ENCODE measurements around the gene NKAIN4.

The NKAIN4 gene

DNA sequence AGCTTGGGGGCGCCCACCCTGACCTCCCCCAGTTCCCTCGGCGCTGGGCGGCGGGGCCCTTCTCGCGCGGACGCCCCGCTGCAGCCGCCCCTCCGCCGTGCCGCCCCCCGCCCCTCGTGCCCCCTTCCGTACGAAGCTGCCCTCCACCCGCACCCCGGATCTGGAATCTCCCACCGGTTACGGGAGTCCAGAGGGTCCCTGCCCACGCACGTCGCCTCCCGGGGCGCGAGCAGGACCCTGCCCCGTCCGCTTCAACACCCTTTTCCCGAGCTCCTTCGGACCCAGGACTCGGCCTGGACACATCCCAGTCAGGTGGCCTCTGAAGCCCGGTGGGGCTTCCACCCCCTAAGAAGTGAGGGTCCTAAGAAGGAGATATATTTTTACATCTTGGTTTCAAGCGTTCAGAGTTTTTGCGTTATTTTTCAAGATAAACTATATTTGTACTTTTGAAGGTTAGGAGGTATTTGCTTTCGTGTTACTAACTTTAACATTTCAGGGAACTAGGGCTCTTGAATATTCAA is 18.9 kb upstream of the NKAIN4 start:
- DNase-seq: no peak

DNA sequence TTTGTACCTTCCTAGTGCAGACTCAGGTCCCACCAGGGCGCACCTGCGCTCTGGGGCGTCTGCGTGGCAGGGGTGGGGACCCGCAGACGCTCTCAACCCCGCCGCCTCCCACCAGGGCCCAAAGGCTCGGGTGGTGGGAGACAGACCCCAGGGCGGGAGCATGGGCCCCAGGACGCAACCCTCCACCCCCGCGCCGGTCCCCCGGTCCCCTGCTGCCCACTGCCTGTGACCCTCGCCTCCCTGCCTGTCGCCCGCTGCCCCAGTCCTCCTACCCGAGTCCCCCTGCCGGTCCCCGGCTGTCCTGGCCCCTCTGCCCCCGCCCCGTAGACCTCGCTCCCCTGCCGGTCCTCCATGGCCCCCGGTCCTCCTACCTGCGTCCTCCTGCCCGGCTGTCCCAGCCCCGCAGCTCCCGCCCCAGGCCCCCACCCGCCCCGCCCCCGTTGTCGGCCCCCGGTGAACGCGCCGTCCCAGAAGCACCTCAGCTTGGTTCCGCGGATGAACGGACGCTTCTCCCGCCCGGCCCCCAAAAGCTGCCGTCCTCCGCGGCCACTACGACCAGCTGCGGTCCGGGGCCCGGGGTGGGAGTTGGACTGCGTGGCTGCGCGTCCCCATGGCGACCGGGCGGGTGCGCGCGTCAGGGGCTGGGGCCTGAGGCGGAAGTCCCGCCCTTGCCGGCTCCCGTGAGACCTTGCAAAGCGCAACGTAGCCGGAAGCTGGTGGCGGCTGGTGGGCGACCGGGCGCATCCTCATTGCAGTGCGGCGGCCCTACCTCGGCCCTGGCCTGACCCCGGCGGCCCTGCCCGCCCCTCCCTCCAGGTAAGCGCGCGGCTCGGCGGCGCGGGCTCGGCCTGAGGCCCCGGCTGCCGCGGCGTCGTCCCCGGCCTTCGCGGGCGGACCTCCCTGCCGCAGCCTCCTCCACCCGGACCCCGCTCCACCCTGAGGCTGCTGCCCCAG is 18.1 kb upstream of the NKAIN4 start, which contains the start of gene ARFGAP1:
Gene ARFGAP1, plus strand, starts transcription at position 709 of the 954 bp plus-strand sequence. CDS start 2,768 bp downstream, outside the sequence.
- DNase-seq: peak; percentile 66

DNA sequence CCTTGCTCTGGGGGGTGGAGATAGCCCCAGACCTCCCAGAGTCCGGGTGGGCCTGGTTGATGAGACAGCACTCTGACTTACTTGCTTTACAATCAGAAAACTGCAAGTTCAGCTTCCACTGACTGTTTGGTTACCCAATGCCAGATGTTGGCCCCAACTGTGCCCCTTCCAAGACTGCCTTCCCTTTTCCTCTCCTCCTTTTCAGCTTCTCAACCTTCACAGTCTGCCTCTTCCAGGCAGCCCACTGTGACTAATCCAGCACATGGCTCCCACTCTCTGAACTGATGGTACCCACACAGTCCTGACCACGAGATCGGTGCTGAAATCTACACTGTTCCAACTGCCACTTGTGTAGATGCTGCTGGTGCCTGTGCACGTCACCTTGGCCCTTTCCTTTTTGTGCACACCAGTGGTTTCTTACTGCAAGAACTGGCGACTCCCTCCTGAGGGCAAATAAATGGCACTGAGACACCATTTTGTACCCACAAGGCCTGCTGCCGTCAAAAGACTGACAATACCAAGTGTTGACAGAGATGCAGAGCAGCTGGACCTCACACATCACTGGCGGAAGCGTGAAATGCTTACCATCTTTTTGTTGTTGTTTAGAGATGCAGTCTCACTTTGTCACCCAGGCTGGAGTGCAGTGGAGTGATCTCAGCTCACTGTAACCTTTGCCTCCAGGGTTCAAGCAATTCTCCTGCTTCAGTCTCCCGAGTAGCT is 16.5 kb upstream of the NKAIN4 start:
- DNase-seq: peak; percentile 44

DNA sequence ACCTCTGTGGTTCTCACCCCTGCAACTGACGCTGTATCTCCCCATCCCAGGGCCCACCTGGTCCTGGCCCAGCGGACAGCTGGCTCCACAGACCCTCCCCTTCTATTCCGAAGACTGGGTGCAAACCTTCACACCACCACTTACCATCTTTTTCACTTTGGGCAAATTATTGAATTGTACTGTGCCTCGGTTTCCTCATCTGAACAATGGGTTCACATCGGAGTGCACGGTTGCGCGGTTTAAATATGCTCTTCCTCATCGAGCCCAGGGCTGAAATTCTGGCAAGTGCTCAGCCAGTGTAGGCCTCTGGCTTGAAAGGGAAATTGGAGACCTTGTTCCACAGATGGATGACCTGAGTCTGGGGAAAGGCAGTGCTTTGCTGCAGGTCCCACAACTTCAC is 15.5 kb upstream of the NKAIN4 start:
- DNase-seq: no peak

DNA sequence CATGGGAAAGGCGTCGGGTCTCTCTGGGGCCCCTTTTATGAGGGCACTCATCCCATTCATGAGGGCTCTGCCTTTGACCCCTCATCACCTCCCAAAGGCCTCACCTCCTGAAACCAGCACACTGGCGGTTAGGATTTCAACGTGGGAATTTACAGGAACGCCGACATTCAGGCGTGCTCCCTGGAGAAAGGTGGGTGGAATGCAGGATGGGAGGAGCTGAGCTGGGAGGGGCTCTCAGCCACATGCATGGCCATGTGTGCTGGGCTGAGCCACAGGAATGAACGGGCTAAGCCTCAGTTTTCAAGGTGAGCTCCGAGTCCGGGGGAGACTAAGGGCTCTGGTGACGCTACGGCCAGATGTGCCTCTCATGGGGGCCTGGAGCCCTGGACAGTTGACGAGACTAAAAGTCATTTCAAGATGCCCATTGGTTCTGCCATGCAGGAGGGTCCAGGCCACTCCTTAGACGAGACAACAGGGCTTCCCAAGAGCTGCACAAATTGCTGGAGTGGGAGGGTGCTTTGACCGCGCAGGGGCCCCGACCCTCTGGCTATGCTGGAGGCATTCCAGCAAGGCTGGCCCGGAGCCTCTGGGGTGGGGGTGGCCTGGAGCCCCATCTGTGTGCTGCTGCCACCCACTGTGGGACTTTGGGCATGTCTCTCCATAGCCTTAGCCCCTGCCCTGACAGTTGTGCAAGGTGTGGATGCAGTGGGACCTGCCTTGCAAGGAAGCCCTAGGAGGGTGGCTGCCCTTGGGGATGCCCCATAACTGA is 14.6 kb upstream of the NKAIN4 start:
- no peak for DNase-seq

- DNase-seq: no peak
These were observed 14.0 kb upstream of the NKAIN4 start for GRCh38 chr20:63268256-63268655.

DNA sequence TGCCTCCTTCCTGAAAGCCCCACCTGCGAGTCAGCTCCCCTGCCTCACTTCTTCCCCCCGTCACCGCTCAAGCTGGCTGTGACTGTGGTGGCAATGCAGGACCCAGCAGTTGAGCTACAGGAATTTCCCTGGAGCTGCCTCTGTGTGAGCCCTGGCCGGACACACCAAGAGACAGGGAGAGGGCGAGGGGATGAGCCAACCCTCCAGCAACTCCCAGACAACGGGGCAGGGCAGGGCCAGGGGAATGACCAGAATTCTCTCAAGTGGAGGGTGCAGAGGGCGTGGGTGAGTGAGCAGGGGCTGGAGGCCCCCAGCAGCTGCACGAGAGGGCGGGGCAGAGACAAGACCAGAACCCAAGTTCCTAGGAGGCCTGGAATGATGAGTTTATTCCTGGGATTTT is 13.4 kb upstream of the NKAIN4 start:
- DNase-seq: no peak

GRCh38 chr20:63265891-63266515 is 11.7 kb upstream of the NKAIN4 start:
- no peak for DNase-seq

GRCh38 chr20:63264519-63264918 is 10.3 kb upstream of the NKAIN4 start:
- DNase-seq: no peak

DNA sequence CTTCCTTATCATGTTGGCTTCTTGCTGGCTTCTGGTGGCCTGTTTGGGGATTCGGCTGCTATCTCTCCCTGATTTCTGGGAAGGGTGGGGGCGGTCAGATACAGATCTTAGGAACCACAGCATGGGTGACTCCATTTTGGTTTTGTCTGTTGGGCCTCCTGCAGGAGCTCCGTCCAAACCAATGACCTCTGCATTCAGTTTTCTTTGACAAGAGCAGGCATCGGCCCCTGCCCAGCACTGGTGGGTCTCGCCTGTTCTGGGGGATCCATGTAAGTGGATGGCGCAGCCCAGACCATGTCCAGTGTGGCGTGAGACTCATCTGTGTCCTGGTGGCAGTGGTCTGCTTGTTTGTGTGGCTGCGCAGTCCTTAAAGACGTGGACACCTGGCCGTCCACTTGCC is 9.7 kb upstream of the NKAIN4 start:
- no peak for DNase-seq

- no peak for DNase-seq
These were observed 8.6 kb upstream of the NKAIN4 start for GRCh38 chr20:63262836-63263235.

DNA sequence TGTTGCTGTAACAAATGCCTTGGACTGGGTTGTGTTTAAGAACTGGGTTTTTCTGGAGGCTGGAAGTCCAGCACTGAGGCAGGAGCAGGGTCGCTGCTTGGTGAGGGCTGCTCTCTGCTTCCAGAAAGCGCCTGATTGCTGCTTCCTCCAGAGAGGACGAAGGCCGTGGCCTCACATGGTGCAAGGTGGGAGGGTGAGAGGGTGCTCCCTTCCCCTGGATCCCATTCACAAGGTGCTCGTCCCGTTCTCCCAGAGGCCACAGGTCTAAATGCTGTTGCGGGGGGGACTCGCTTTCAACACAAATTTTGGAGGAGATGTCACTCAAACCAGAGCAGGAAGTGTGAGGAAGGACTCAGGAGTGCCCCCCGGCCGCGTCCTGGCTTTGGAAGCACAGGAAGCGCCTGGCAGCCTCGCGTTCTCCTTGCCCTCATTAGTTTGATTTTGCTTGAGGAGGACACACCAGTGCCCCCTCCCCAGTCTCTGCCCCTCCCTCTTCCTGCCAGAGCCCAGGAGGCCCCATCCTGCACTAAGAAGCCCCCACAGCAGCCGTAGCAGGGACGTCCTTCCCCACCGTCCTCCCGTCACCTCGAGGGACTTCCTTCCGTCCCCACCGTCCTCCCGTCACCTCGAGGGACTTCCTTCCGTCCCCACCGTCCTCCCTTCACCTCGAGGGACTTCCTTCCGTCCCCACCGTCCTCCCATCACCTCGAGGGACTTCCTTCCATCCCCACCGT is 7.7 kb upstream of the NKAIN4 start:
- no peak for DNase-seq

DNA sequence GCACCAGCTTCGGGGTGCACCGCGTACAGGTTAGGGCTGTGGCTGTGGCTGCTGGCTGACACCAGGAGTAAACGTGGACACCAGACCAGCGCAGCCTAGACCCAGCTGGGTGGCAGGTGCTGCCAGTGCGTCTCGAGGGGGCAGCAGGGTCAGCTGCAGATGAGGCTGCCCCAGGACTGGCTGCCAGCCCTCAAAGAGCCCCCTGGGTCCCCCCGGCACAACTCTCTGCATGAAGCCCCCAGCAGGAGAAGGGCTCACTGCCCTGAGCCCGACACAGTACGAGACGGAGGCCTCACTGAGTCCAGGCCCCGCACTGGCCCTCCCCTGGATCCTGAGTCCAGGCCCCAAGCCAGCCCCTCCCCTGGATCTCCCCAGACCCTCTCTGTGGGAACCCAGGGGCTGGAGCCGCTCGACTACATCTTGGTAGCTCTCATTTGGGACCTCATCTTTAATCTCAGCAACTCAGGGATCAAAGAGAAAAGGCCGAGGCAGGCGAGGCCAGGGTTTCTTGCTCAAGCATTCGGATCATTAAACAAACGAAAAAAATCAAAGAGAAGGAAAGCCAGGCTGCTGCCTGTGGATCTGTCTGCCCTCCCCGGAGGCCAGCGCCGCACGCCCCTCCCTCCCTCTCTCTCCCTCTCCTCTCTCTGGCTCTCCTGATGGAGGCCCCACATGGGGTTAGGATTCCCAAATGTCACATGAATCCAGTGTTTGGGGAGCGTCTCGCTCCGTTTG is 7.0 kb upstream of the NKAIN4 start:
- no peak for DNase-seq

DNA sequence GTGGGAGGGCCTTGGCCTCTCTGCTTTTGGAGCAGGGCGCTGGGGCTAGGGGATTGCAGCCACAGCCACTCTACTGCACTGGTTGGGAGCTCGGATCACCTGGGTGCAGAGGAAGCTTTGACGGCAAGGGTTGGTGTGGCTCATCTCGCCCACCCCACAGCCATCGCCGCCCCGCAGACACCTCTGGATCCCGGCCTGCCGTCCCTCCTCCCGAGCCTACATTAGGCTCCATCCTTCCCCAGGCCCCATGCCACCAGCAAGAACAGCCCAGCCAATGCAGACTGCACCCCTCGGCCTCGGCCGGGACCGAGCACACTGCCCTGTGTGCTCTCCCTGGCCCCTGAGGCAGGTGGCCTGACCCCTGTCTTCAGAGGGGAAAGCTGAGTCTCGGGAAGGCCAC is 6.3 kb upstream of the NKAIN4 start:
- DNase-seq: no peak

- DNase-seq: no peak
These were observed 5.6 kb upstream of the NKAIN4 start for GRCh38 chr20:63259734-63260460.

DNA sequence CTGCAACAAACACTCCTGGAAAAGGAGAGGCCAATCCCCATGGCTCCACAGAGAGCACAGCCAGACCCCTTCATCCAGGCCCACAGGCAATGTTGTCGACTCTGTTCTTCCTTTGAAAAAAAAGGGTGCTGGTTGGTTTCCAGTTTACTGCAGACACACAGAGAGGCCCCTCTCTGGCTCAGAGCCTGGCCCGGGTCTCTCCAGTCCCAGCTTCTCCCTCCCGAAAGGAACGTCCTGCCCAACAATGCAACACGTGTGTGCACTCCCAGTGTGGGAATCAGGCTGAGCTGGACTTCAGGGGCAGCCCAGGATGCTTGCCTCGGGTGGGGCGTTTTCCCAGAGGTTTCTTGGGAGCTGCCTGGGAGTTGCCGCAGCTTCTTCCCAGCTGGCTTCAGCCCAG is 4.5 kb upstream of the NKAIN4 start:
- DNase-seq: no peak

- DNase-seq: no peak
These were observed 3.4 kb upstream of the NKAIN4 start for GRCh38 chr20:63257629-63258028.

- no peak for DNase-seq
These were observed 2.7 kb upstream of the NKAIN4 start for GRCh38 chr20:63256954-63257353.

- no peak for DNase-seq
These were observed 1.9 kb upstream of the NKAIN4 start for GRCh38 chr20:63255931-63256704.

Measured in MV-4-11 (cell line).